ENCODE data around the gene STK11. TPM values are rescaled to one million over a fixed set of nuclear protein-coding genes. Genes with fewer than 3 reads are reported as not detected.

The STK11 gene
- total and polyA plus RNA-seq, 2 experiments from 2014 or later: 19.4 to 96.5 TPM

GRCh38 chr19:1219786-1220476 lies 14.4 kb downstream of the STK11 start (continued):
- TF ChIP-seq ZNF462 (CRISPR knock-in tag; IDR thresholded peaks at IDR 0.05) (no peak), EZH2phosphoT487 (IDR thresholded peaks at IDR 0.05; ENCODE audit: unreplicated experiment) (no peak), ZNF331 (CRISPR knock-in tag; IDR thresholded peaks at IDR 0.05; ENCODE audit: low read depth) (no peak), JUNB (IDR thresholded peaks at IDR 0.05; ENCODE audit: unreplicated experiment) (no peak), STAT1 (IDR thresholded peaks at IDR 0.05; ENCODE audit: unreplicated experiment) (no peak)

GRCh38 chr19:1220477-1220930 lies 14.9 kb downstream of the STK11 start:
- no peak overlapping the region for H2AFZ ChIP-seq
- H3K36me3 ChIP-seq (ENCODE audit: insufficient read depth): no peaks in the 10 kb centered on the region
- ATAC-seq (0 out of 3 replicates have a peak, but pooled peaks have one; percentile 2), DNase-seq (ENCODE audit: low spot score) (no peak)
- H3K27ac ChIP-seq (ENCODE audit: low read depth): no peak overlapping the region
- Mint-ChIP-seq H3K27ac (no peak overlapping the region), H3K4me1 (peaks cover 14% of the 10 kb centered on the region), H3K27me3 (ENCODE audit: insufficient read depth, low read depth, poor library complexity) (peaks cover 16% of the 10 kb centered on the region), H3K36me3 (ENCODE audit: low read depth) (peaks cover 2% of the 10 kb centered on the region; the same call in 1 of the 3 replicates), H3K9me3 (no peaks in the 10 kb centered on the region), H3K4me3 (no peak overlapping the region)
- TF ChIP-seq STAT1 (IDR thresholded peaks at IDR 0.05; ENCODE audit: unreplicated experiment) (no peak), POLR2AphosphoS5 (IDR thresholded peaks at IDR 0.05; ENCODE audit: low read depth) (no peak), CTCF (conservative IDR thresholded peaks at IDR 0.05; ENCODE audit: low read depth in 2 of 2) (peak; percentile 22 to 28; a peak in 2 of 4 replicates)
- H3K4me1 ChIP-seq (ENCODE audit: insufficient read depth): peaks cover 11% of the 10 kb centered on the region; the same call in 1 of the 2 replicates
- peaks cover 21% of the 10 kb centered on the region; the same call in 1 of the 2 replicates for H4K20me1 ChIP-seq (replicated peaks; ENCODE audit: insufficient read depth)
- no peaks in the 10 kb centered on the region for H3K27me3 ChIP-seq (ENCODE audit: insufficient read depth)
- no peak overlapping the region for H3K4me2 ChIP-seq
- H3K79me2 ChIP-seq (replicated peaks; ENCODE audit: insufficient read depth): peaks cover 42% of the 10 kb centered on the region
- H3K4me3 ChIP-seq: no peak overlapping the region
- no peaks in the 10 kb centered on the region for H3K9me2 ChIP-seq (ENCODE audit: insufficient read depth)
- peaks cover 27% of the 10 kb centered on the region for H3F3A ChIP-seq (replicated peaks; ENCODE audit: low read depth)

All from GM23338 (cell line).